RPMI8226 (cell line): ENCODE measurements around the gene BIRC3.

Experiments
- DNase-seq: peaks from one replicate; pipeline ENCODE4 v3.0.0-alpha.2; 2015

BIRC3 gene

GRCh38 chr11:102317099-102317767 is at the start of gene BIRC3:
Gene BIRC3, plus strand, starts transcription at chr11:102317484. Its CDS starts 7,026 bp downstream, at chr11:102324510.
- peak; percentile 95 for DNase-seq

DNA sequence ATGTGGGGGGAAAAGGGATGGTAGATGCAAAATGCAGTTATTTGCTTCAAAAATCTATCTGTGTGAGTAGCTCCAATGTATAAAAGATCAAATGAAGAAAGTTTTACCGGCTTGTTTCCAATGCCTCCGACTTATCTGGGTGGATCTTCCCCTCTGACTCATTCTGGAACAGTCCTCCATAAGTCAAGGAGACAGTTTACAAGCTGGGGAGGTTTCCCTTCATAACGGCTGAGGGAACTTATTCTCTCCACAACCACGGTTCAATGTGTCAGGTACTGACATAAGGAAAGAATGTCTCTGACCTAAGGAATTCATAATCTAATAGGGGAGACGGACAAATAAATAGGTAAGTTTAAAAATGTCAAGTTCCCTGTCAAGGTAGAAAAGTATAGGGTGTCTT is 49.7 kb upstream of the BIRC3 start:
- no peak for DNase-seq

DNA sequence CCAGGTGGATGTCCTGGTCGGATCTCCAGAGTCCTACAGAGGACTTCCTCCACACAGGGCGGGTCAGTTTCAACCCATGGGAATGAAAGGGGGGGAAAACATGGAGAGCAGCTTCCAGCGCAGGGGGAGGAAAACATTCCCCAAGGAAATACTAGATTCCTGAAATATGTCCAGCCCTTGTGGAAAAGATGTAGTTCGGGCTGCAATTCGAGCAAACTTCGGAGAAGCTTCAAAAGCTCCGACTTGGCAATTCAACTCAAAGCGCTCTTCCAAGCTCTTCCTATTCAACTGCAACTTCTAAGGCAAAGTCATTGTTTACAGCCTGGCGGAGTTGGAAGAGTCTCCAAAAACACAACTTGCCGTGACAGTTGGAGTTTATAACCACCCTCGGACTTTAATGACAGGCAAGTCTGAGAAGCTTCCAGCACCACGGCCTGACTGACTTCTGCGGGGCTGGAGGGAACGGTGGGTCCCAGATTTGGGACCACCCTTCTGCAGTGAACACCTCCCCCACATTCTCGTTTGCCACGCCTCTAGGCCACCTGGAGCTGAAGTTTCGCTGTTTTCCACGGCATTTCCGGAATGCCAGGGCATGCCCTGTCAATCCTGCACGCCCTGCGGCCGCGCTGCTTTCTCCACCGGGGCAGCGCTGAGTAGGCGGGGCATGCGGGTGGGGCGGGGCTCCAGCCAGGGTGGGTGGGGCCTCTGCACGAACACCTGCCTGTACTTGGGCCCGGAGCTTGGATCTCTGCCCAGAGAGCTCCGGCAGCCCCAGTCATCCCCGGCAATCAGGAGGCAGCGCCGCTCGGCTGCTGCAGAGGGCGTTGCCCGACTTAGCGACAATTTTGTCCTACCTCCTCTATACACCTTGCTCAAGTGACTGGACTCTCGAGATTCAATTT is 49.0 kb upstream of the BIRC3 start:
- DNase-seq, result peak; percentile 92

DNA sequence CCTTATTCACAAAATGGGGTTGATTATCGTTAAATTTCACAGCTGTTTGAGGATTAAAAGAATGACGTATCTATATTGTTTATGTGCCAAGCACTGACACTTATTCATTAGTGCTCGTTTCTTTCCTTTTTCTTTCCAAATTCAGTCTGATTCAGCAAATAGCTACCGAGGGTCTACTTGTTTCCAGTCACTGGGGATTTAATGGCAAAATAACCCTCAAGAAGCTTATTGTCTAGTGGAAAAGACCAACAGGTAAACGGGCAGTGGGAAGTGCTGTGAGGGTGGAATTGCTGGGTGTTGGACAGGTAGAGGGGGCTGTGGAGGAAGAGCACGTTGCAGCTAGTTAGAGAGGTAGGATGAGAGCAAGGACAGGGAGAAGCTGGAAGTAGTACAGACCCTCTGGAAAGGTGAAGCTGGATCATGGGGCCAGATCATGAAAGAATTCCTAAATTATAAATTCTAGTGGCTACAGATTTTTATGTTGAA is 48.3 kb upstream of the BIRC3 start:
- no peak for DNase-seq

GRCh38 chr11:102269927-102270326 is 47.4 kb upstream of the BIRC3 start:
- DNase-seq, result no peak

GRCh38 chr11:102272047-102272824 is 45.0 kb upstream of the BIRC3 start:
- no peak for DNase-seq

- DNase-seq, result no peak
Measured at GRCh38 chr11:102274628-102275027, 42.7 kb upstream of the BIRC3 start.

DNA sequence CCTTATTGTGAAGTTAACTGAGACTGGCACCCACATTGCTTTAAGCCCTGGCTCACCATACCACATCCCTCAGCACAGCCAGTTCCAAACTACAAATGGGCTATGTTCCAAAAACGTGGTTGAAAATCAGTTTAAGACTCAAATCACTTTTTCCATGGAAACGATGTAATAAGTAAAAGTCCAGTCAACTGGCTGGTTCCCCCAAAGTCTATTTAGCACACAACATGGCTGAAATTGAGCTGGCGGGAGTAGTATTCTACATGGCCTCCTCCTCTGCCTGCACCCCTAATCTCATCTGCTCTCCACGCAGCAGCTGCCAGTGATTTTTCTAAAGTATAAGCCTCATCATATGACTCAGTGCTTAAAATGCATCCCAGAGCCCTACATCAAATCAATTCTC is 40.9 kb upstream of the BIRC3 start:
- DNase-seq, result no peak

- no peak for DNase-seq
Measured at GRCh38 chr11:102276783-102277182, 40.5 kb upstream of the BIRC3 start.

DNA sequence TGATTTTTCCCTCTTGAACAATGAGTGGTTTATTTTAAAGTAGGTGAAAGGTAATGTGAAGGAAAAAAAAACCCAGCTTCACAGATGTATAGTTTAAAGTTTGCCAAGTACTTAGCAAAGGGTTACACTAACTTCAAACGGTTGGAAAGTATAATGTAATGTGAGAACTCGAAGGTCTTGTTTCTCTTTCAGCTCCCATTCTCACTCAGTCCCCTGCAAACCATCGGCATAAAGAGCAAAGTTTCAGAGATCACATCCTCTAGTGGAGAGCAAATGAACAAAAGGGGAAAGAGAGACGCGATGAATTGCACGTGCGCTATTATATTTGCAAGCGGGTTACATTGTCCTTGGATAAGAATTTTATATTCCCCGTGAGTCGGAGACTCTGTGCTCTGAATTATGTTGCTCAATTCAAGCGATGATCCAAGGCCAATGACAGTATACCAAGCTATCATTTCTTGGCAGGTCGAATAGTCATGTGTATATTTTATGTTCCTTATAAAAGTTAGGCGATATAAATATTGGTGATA is 37.6 kb upstream of the BIRC3 start:
- no peak for DNase-seq

DNA sequence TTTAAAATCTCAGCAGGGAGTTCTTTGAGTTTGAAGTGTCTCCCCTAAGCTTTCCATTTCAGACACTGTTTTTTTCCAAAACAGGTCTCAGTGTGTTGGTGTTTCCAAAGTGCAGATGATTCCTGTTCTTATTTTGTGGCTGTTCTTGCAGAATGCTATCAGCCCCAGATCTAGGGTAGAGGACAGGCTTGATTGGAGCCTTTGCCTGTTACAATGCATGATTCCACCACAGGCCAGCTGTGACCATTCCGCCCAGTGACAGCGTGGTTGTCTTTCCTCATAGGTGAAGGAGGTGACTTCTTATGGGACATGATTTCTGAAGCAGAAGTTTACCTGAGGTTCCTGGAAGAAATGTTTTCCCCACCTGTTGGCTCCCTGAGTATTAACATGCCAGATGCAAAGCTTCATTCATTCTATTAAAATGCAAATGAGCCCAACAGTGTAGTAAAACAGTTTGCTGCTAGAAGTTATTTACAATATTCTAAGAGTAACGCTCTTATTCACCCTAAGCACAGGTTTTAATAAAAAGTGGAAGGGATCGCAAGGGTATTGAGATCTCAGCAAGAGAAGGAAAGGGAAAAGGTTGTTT is 36.9 kb upstream of the BIRC3 start:
- DNase-seq, result no peak

DNA sequence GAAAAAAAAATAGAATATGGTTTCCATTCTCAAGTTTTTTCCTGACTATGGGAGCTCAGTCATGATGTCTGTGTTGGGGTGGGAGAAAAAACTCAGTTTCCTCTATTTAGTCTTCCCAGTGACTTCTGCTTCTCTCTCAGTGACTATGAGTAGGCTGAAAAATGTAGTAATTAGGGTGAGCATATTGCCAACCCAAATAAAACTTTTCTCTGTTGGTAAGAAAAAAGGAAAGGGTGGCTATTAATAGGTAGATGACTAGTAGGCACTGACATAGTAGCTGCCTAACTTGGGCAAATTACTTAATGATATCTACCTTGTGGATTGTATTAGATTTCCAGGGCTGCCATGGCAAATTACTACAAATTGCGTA is 34.2 kb upstream of the BIRC3 start:
- no peak for DNase-seq

GRCh38 chr11:102284008-102284407 is 33.3 kb upstream of the BIRC3 start:
- no peak for DNase-seq

DNA sequence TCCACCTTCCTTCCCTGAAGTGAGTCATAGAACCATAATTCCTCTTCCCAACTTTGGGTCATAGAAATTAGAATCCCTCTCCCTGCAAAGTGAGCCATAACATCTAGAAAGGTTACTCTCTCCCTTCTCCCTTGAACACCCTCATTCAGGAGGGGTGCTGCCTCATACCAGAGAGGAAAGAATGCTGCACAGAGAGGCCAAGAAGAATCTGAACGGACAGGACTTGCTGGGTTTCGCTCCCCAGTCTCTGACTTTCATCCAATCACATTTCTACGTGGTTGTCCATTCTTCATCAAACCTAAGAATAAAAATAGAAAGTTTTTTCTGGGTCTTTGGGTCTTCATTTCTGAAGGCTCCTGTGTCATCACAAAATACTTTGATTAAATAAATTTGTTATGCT is 31.0 kb upstream of the BIRC3 start:
- DNase-seq, result no peak

- peak; percentile 71 for DNase-seq
Measured at GRCh38 chr11:102287964-102288724, 29.1 kb upstream of the BIRC3 start.

DNA sequence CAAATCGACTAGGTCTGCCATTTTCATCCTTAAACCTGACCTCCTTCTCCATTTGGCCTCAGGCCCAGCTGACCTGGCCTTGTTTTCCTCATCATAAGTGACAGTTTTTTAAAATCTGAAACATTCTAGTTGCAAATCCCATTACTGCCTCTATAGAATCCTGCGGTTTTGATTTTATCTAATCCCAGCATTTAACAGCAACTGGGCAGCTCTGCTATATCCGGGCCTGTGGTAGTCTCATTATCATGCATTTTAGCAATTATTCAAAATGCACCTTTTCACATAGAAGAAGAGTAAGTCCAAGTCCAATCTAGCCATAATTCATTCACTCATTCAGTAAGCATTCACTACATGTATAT is 28.6 kb upstream of the BIRC3 start:
- no peak for DNase-seq

DNA sequence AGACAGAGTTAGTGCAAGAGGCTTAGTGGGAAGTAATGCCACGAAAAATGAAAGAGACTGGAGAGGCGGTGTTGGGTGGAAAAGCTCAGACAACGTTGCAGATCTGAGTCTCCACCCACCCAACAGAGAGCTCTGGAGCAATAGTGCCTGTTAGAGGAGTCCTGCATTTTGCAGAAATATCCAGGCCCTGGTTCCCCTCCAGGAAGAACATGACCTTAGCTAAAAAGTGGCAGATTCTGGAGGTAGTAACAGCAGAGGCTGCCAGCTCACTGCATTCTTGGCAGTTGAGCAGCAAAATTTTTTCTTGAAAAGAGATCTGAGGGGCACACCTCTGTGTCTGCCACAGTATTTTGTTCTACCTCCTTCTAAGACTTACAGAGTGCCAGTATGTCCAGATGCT is 27.7 kb upstream of the BIRC3 start:
- DNase-seq, result no peak

DNA sequence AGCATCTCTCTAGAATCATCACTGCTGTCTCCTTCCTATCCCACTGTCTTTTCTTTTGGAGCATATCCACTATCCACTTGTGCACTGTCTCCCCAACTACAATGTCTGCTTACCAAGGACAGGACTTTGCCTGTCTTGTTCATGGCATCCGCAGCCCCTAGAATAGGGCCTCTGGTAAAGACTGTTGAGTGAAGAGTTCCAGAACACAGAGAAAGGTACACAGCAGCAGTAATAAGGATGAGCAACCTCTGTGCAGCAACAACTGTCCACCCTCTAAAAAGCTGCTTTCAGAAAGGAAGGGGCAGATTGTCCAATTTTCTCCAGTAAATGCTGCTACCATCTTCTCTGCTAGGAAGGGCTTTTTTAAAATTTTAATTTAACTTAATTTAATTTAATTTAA is 25.5 kb upstream of the BIRC3 start:
- DNase-seq, result no peak

- DNase-seq, result no peak
Measured at GRCh38 chr11:102292933-102293332, 24.4 kb upstream of the BIRC3 start.

DNA sequence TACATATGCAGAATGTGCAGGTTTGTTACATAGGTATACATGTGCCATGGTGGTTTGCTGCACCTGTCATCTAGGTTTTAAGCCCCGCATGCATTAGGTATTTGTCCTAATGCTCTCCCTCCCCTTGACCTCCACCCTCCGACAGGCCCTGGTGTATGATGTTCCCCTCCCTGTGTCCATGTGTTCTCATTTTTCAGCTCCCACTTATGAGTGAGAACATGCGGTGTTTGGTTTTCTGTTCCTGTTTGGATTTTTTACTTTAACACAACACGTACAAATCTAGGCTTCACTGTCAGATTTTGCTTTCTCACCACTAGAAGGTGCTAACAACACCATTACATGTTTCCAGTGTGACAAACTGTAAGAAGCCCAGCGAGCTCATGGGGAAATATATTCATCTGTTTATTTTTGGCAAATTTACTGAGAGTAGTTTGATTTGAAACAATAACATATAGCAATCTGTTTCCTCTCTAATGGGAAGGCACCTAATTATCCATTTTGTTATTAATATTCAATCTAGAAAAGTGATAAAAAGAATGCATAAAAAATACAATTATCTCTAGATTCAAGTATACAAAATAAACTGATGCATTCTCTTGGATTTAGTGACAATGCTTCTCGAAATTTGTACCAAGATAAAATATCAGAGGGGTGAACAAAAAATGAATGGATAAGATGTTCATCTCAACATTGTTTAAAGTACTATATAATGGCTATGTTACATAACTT is 23.2 kb upstream of the BIRC3 start:
- peak; percentile 60 for DNase-seq

DNA sequence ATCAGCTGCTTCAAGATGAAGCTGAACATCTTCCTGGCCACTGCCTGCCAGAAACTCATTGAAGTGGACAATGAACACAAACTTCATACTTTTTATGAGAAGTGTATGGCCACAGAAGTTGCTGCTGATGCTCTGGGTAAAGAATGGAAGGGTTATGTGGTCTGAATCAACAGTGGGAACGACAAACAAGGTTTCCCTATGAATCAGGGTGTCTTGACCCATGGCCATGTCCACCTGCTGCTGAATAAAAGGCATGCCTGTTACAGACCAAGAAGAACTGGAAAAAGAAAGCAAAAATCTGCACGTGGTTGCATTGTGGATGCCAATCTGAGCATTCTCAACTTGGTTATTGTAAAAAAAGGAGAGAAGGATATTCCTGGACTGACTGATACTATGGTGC is 22.2 kb upstream of the BIRC3 start:
- no peak for DNase-seq
